ENCODE measurements around the gene RNF10. TPM values are rescaled to one million over a fixed set of nuclear protein-coding genes. Genes with fewer than 3 reads are reported as not detected.

RNF10 gene
- total RNA-seq, 4 donors from 2014 or later, result 160 to 296 (median 175) TPM

- Histone ChIP-seq H3K27ac (replicated peaks in 1 of 4) (peak overlapping the region; percentile 96 to 98 (median 96)), H3K9me3 (no peaks in the 10 kb centered on the region), H3K4me3 (peak overlapping the region; percentile 10 to 97 (median 82)), H3K27me3 (no peaks in the 10 kb centered on the region), H3K36me3 (peaks cover 0 to 24% (median 3%) of the 10 kb centered on the region in 4 donors), H3K4me1 (peaks cover 87 to 92% (median 90%) of the 10 kb centered on the region in 4 donors)
- WGBS, result 50% methylated on average over 1 of the region's 1 CpG
- no peak for TF ChIP-seq POLR2AphosphoS5 (IDR thresholded peaks at IDR 0.05)
- TF ChIP-seq EP300 (IDR thresholded peaks at IDR 0.05), result no peak
- TF ChIP-seq POLR2A (IDR thresholded peaks at IDR 0.05; ENCODE audit: low read depth), result no peak
- TF ChIP-seq, protein P1, sequence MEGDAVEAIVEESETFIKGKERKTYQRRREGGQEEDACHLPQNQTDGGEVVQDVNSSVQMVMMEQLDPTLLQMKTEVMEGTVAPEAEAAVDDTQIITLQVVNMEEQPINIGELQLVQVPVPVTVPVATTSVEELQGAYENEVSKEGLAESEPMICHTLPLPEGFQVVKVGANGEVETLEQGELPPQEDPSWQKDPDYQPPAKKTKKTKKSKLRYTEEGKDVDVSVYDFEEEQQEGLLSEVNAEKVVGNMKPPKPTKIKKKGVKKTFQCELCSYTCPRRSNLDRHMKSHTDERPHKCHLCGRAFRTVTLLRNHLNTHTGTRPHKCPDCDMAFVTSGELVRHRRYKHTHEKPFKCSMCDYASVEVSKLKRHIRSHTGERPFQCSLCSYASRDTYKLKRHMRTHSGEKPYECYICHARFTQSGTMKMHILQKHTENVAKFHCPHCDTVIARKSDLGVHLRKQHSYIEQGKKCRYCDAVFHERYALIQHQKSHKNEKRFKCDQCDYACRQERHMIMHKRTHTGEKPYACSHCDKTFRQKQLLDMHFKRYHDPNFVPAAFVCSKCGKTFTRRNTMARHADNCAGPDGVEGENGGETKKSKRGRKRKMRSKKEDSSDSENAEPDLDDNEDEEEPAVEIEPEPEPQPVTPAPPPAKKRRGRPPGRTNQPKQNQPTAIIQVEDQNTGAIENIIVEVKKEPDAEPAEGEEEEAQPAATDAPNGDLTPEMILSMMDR (IDR thresholded peaks at IDR 0.05), result no peak
- intact Hi-C loops (cut with DNase I), result loop anchor here (5.0 kb wide), 1 partner anchor 33 kb away; no protein-coding TSS in a partner anchor
- no peak for DNase-seq (ENCODE audit: extremely low spot score)
These were observed 5.1 kb downstream of the RNF10 start for GRCh38 chr12:120539303-120539702.

- intact Hi-C loops (cut with DNase I), result no loop called here
These were observed 6.3 kb downstream of the RNF10 start for GRCh38 chr12:120540445-120540844.

DNA sequence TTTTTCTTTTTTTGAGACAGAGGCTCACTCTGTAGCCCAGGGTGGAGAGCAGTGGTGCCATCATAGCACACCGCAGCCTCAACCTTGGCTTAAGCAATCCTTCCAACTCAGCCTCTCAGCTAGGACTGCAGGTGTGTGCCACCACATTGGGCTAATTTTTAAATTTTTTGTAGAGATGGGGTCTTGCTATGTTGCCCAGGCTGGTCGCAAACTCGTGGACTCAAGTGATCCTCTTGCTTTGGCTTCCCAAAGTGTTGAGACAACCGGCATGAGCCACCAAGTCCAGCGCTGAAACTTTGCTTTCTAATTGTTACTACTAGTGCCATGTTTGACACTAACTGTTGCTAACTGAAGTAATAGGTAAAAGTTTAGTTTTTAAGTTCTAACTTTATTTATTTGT, 8.0 kb downstream of the RNF10 start:
- 99% methylated on average over 5 of the region's 5 CpGs for WGBS
- TF ChIP-seq POLR2AphosphoS5 (IDR thresholded peaks at IDR 0.05) (no peak), POLR2A (IDR thresholded peaks at IDR 0.05; ENCODE audit: low read depth) (no peak), EP300 (IDR thresholded peaks at IDR 0.05) (no peak)
- TF ChIP-seq, protein P1 (IDR thresholded peaks at IDR 0.05), result no peak
- H3K36me3 ChIP-seq, result peaks cover 8 to 28% (median 17%) of the 10 kb centered on the region in 4 donors
- H3K27ac ChIP-seq (replicated peaks in 1 of 4), result peak overlapping the region; percentile 96 to 98 (median 96)
- intact Hi-C loops (cut with DNase I), result no loop called here
- H3K4me3 ChIP-seq, result no peak overlapping the region
- no peaks in the 10 kb centered on the region for H3K9me3 ChIP-seq
- H3K4me1 ChIP-seq, result peaks cover 88 to 98% (median 95%) of the 10 kb centered on the region in 4 donors
- DNase-seq (ENCODE audit: extremely low spot score), result no peak
- no peaks in the 10 kb centered on the region for H3K27me3 ChIP-seq

More at GRCh38 chr12:120540445-120540844, 6.3 kb downstream of the RNF10 start:
- no peak for DNase-seq (ENCODE audit: extremely low spot score)
- Histone ChIP-seq H3K27me3 (no peaks in the 10 kb centered on the region), H3K9me3 (no peaks in the 10 kb centered on the region), H3K27ac (replicated peaks in 1 of 4) (peak overlapping the region; percentile 96 to 98 (median 96)), H3K4me1 (peaks cover 94 to 100% (median 100%) of the 10 kb centered on the region in 4 donors), H3K4me3 (no peak overlapping the region), H3K36me3 (peaks cover 0 to 24% (median 5%) of the 10 kb centered on the region in 4 donors)
- WGBS, result 13% methylated on average over 3 of the region's 3 CpGs
- TF ChIP-seq, protein P1 (IDR thresholded peaks at IDR 0.05), result no peak
- TF ChIP-seq POLR2AphosphoS5 (IDR thresholded peaks at IDR 0.05), result peak in 1 of 2 donors; percentile 26

- H3K36me3 ChIP-seq, result peaks cover 27 to 50% (median 38%) of the 10 kb centered on the region in 4 donors
- TF ChIP-seq POLR2A (IDR thresholded peaks at IDR 0.05; ENCODE audit: low read depth) (no peak), POLR2AphosphoS5 (IDR thresholded peaks at IDR 0.05) (no peak), EP300 (IDR thresholded peaks at IDR 0.05) (no peak)
- TF ChIP-seq, protein P1 (IDR thresholded peaks at IDR 0.05), result no peak
- no peak overlapping the region for H3K4me3 ChIP-seq
- no peak for DNase-seq (ENCODE audit: extremely low spot score)
- H3K27me3 ChIP-seq, result no peaks in the 10 kb centered on the region
- intact Hi-C loops (cut with DNase I), result no loop called here
- no peaks in the 10 kb centered on the region for H3K9me3 ChIP-seq
- H3K27ac ChIP-seq (replicated peaks in 1 of 4), result peak overlapping the region; percentile 36 to 96 (median 68)
- H3K4me1 ChIP-seq, result peaks cover 88 to 97% (median 93%) of the 10 kb centered on the region in 4 donors
- WGBS, result 81% methylated on average over 3 of the region's 3 CpGs
These were observed 10.5 kb downstream of the RNF10 start for GRCh38 chr12:120544691-120545090.

DNA sequence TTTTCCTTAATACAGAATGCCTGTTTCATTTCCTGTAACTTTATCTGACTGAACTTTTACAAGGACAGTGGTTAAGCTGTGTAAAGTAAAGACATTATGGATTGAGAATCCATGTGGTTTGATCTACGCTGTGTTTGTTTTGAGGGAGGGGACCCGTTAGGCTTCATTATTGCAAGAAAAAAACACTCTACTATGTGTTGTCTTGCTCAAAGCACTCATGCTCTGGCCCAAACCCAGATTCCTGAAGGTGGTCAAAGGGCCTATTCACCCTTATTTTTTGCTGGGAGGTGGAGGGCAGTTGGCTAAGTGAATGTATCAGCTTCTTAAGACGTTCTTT, 11.9 kb downstream of the RNF10 start:
- no peak overlapping the region for H3K4me3 ChIP-seq
- DNase-seq (ENCODE audit: extremely low spot score), result no peak
- H3K4me1 ChIP-seq, result peaks cover 87 to 97% (median 93%) of the 10 kb centered on the region in 4 donors
- peak overlapping the region in 2 of 4 donors; percentile 17 to 96 for H3K27ac ChIP-seq (replicated peaks in 1 of 4)
- WGBS, result 72% methylated on average over 3 of the region's 3 CpGs
- H3K9me3 ChIP-seq, result no peaks in the 10 kb centered on the region
- intact Hi-C loops (cut with DNase I), result no loop called here
- TF ChIP-seq, protein P1 (IDR thresholded peaks at IDR 0.05), result no peak
- no peak for TF ChIP-seq EP300 (IDR thresholded peaks at IDR 0.05)
- TF ChIP-seq POLR2A (IDR thresholded peaks at IDR 0.05; ENCODE audit: low read depth), result no peak
- TF ChIP-seq POLR2AphosphoS5 (IDR thresholded peaks at IDR 0.05), result no peak
- peaks cover 27 to 62% (median 39%) of the 10 kb centered on the region in 4 donors for H3K36me3 ChIP-seq
- no peaks in the 10 kb centered on the region for H3K27me3 ChIP-seq

All from esophagus muscularis mucosa (tissue), 4 donors.